Measurements from ENCODE around the gene CADM4.
"Not testable (repeated sequence)": the region's sequence is repeated elsewhere in the genome, so short reads cannot be mapped to it uniquely, and the experiment has no call there.

The CADM4 gene

DNA sequence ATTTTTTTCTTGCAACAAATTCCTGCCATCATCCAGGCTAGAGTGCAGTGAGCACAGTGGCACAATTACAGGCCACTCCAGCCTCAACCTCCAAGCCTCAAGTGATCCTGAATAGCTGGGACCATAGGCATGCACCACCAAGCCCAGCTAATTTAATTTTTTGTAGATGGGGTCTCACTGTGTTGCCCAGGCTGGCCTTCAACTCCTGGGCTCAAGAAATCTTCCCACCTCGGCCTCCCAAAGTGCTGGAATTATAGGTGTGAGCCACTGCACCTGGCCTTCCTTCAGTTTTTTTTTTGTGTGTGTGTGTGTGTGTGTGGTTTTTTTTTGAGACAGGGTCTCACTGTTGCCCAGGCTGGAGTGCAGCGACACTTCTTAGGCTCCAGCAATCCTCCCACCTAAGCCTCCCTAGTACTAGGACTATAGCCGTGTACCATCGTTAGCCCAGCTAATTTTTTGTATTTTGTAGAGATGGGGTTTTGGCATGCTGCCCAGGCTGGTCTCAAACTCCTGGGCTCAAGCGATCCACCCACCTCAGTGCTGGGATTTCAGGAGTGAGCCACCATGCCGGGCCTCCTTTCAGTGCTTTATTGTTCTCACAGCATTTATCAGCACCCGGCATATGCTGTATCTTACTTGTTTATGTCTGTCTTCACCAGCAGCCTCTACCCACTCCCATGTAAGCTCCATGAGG lies 33.6 kb downstream of the CADM4 start:
- no peak for DNase-seq

- not testable (repeated sequence) for DNase-seq
Measured at GRCh38 chr19:43600326-43600725, 39.3 kb downstream of the CADM4 start.

DNA sequence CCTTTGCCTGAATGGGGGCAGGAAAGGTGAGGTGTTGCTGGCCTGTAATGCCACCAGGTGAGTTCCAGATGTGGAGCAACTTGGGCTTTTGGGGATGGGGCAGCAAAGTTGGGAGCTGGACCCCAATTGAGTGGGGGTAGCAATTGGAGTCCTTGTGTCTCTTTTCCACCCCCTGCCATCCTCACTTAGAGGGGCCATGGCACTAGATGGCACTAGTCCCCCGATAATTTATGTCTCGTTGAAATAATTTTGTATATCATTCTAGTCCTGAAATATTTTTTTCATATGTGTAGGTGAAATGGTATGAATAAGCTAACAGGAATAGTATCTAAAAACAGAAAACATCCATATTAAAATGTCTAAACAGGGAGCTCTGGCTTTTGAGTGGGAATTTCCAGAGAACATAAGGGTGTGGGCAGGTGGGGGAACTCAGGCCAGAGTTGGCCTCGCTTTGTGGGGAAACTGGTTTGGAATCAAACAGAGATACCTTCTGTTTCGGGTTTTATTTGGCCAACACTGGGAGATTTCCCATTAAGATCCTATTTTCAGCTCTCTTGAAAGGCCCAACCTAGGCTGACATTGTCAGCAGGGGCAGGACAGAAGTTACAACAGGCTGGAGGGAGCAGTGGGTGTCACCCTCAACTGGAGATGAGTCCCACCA lies 39.9 kb downstream of the CADM4 start:
- DNase-seq = no peak

DNA sequence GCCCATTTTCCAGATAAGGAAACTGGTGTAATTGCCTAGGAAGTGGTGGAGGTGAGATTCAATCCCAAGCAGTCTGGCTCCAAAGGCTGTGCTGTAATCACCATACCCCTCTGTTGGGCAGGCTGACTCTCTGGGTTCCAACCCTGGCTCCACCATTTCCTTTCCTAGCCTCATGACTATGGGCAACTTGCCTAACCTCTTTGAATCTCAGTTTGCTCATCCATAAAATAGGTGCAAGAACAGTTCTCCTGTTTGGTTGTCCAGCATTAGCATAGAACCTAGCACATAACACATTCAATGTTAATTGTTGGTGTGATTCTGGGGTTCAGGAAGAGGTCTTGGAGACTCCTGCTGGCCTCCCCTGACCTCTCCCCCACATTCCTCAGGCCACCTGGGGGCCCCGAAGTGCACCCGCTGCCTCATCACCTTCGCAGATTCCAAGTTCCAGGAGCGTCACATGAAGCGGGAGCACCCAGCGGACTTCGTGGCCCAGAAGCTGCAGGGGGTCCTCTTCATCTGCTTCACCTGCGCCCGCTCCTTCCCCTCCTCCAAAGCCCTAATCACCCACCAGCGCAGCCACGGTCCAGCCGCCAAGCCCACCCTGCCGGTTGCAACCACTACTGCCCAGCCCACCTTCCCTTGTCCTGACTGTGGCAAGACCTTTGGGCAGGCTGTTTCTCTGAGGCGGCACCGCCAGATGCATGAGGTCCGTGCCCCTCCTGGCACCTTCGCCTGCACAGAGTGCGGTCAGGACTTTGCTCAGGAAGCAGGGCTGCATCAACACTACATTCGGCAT lies 41.0 kb downstream of the CADM4 start:
- DNase-seq = no peak

GRCh38 chr19:43597876-43598275 lies 41.8 kb downstream of the CADM4 start:
- DNase-seq = no peak

DNA sequence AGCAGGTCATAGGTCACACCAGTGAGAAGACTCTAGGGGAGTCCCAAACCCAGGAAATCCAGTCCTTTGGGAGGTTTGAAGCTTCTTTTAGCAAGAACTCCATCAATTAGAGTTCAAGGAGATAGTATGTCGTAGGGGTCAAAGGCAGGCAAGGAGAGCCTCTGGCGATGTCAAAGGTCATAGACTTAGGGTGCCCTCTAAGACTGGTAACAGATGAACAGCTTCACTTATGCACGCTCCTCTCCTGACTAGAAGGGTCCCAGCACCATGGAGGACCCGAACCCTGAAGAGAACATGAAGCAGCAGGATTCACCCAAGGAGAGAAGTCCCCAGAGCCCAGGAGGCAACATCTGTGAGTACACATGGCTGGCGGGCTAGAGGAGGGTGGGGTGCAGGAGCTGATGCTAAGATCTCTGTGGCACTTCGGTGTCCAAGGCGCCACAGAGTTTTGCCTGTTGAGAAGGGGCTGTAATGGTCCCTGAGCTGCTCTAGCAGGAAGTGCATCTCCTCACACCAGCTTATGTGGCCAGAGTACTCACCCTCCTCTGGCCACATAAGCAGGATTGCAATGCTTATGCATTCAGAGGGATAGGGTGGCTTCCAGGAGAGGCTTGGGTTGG lies 42.7 kb downstream of the CADM4 start:
- DNase-seq = no peak

GRCh38 chr19:43595999-43596841 lies 43.4 kb downstream of the CADM4 start, which contains the start of the genes IRGQ and ZNF576:
Gene IRGQ (minus strand): TSS chr19:43596134. CDS start chr19:43595338, 796 bp downstream.
Gene ZNF576 (plus strand): TSS chr19:43596595. CDS start chr19:43597109, 514 bp downstream.
- peak; percentile 99 to 100 for DNase-seq

DNA sequence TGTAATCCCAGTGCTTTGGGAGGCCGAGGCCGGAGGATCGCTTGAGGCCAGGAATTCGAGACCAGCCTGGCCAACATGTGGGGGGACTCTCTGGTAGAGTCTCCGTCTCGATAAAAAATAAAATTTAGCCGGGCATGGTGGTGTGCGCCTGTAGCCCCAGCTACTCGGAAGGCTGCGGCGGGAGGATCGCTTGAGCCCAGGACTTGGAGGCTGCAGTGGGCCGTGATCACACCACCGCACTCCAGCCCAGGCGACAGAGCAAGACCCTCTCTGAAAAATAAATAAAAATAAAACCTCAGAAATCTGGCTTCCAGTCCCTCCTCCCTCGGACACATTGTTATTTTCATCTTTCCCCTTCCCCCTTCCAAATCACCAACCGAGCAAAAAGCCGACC lies 44.0 kb downstream of the CADM4 start:
- no peak for DNase-seq

DNA sequence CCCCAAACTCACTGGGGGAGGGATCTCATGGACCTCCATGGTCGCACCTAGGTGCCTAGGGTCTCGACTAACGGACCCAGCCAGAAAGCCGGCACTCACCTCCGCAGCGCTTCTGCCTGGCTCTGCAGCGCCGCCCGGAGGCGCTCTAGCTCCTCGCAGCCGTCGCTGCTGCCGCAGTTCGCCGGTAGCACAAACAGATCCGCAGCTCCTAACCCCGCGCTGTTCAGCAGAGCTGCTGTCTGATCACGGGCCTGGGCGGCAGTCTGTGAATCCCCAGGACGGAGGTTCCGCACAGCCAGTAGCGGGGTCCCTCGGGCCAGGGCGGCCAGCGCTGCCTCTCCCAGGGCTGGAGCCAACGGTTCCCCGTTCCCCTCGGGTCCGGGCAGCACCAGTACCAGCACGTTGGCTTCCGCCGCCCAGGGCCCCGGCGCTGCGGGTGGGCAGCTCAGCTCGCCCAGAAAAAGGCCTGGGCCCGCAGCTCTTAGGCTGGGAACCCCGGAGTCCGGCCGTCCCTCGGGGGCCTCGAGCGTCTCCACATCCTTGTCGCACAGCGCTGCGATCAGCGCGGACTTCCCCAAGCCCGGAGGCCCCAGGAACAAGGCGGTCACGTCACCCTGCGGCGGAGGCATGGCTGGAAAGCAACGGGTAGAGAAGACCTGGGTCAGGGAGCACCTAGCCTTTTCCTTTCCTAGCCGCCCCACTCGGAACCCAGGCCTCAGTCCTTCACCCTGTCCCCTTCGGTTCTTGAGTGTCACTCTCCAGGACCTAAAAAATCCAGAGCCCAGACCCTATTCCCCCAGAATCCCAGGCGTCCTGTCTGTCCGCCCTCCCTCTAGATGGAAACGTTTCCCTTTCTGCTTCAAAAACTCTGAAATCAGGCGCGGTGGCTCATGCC lies 44.7 kb downstream of the CADM4 start:
- peak in 1 of 2 experiments; percentile 67 for DNase-seq

- DNase-seq = no peak
Measured at GRCh38 chr19:43594081-43594697, 45.5 kb downstream of the CADM4 start.

- no peak for DNase-seq
Measured at GRCh38 chr19:43592800-43593350, 46.8 kb downstream of the CADM4 start.

- DNase-seq = no peak
Measured at GRCh38 chr19:43591904-43592772, 47.5 kb downstream of the CADM4 start.

GRCh38 chr19:43589678-43590077 lies 50.0 kb downstream of the CADM4 start:
- DNase-seq = no peak

DNA sequence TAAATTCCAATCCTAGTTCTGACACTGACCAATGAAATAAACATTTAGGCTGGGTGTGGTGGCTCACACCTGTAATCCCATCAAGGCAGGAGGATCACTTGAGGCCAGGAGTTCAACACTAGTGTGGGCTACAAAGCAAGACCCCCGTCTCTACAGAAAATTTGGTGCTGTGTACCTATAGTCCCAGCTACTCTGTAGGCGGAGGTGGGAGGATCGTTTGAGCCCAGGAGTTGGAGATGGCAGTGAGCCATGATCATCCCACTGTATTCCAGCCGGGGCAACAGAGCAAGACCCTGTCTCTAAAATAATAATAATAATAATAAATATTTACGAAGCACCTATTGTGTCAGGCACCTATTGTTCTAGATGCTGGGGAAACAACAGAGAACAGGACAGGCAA lies 50.4 kb downstream of the CADM4 start:
- no peak for DNase-seq

DNA sequence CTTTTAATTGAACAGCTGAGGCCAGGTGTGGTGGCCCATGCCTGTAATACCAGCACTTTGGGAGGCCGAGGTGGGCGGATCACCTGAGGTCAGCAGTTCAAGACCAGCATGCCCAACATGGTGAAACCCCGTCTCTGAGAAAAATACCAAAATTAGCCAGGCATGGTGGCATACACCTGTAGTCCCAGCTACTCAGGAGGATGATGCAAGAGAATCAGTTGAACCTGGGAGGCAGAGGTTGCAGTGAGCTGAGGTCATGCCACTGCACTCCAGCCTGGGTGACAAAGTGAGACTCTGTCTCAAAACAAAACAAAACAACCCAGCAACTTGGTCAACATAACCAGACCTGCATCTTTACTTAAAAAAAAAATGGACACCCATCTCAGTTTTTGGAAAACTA lies 52.6 kb downstream of the CADM4 start:
- not testable (repeated sequence) for DNase-seq

- no peak for DNase-seq
Measured at GRCh38 chr19:43586346-43586745, 53.3 kb downstream of the CADM4 start.

DNA sequence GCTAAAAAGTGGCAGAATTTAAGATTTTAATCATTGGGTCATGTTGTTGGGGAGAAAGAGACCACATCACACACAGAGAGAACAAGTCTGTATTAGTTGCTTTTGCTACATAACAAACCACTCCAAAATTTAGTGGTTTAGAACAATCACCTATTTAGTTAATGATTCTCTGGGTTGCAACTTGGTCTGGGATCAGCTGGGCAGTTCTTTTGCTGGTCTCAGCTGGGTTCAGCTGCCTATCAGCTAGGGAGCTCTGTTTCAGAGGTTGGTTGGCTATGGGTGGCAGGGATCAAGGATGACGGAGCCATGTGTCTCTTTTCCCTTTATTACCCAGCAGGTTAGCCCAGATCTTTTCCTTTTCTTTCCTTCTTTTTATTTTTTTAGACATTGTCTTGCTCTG lies 55.2 kb downstream of the CADM4 start:
- DNase-seq = no peak

- DNase-seq = no peak
Measured at GRCh38 chr19:43582495-43582894, 57.2 kb downstream of the CADM4 start.

DNA sequence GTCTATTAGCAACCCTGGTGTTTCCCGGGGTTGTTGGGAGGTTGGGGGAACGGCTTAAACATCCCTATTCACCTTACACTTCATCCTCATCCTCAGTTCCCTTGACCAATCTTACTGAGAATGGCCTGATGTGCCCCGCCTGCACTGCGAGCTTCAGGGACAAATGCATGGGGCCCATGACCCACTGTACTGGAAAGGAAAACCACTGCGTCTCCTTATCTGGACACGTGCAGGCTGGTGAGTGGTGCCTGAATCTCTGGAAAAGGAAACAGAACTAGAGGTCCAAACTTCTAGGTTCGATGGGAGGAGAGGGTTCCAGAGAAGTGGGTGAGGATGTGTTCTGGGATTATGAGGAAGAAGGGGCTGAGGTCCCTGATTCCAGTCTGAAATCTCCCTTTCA lies 58.2 kb downstream of the CADM4 start:
- DNase-seq = no peak
